Measurements from ENCODE around the gene MTA3. TPM values are rescaled to one million over a fixed set of nuclear protein-coding genes. Genes with fewer than 3 reads are reported as not detected.
"Not testable (repeated sequence)": the region's sequence is repeated elsewhere in the genome, so short reads cannot be mapped to it uniquely, and the experiment has no call there.

The MTA3 gene
- total RNA-seq, 2 donors from 2014 or later = 23.0 to 30.8 TPM

GRCh38 chr2:42726680-42727079, 158.2 kb downstream of the MTA3 start:
- no peaks in the 10 kb centered on the region for H3K27me3 ChIP-seq (replicated peaks; ENCODE audit: insufficient read depth)
- DNase-seq (ENCODE audit: low spot score) = no peak
- no peak overlapping the region for H3K4me3 ChIP-seq
- no peaks in the 10 kb centered on the region for H3K9me3 ChIP-seq
- ATAC-seq (ENCODE audit: insufficient number of reproducible peaks, low FRiP score, low read depth) = no peak
- no peaks in the 10 kb centered on the region for H3K36me3 ChIP-seq
- no peak overlapping the region for H3K27ac ChIP-seq
- peaks cover 0 to 20% of the 10 kb centered on the region in 2 donors for H3K4me1 ChIP-seq (ENCODE audit: control insufficient read depth in 1 of 2, low read depth in 2 of 2)
- no peak for TF ChIP-seq CTCF (IDR thresholded peaks at IDR 0.05)

DNA sequence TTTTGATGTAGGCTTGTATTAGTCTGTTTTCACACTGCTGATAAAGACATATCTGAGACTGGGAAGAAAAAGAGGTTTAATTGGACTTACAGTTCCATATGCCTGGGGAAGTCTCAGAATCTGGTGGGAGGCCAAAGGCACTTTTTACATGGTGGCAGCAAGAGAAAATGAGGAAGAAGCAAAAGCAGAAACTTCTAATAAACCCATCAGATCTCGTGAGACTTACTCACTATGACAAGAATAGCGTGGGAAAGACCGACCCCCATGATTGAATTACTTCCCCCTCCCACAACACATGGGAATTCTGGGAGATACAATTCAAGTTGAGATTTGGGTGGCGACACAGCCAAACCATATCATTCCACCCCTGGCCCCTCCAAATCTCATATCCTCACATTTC, 162.9 kb downstream of the MTA3 start:
- ATAC-seq (ENCODE audit: insufficient number of reproducible peaks, low FRiP score, low read depth) = not testable (repeated sequence)

GRCh38 chr2:42733852-42734251, 165.4 kb downstream of the MTA3 start:
- ATAC-seq (ENCODE audit: insufficient number of reproducible peaks, low FRiP score, low read depth) (no peak), DNase-seq (ENCODE audit: low spot score) (no peak)
- Histone ChIP-seq H3K4me3 (no peak overlapping the region), H3K36me3 (peaks cover 6% of the 10 kb centered on the region), H3K27me3 (replicated peaks; ENCODE audit: insufficient read depth) (no peaks in the 10 kb centered on the region), H3K9me3 (no peaks in the 10 kb centered on the region), H3K27ac (no peak overlapping the region), H3K4me1 (ENCODE audit: control insufficient read depth in 1 of 2, low read depth in 2 of 2) (peaks cover 0 to 4% of the 10 kb centered on the region in 2 donors)
- TF ChIP-seq CTCF (IDR thresholded peaks at IDR 0.05) = no peak

More for the DNA sequence above, 162.9 kb downstream of the MTA3 start:
- H3K27me3 ChIP-seq (replicated peaks; ENCODE audit: insufficient read depth); H3K4me1 ChIP-seq (ENCODE audit: control insufficient read depth in 1 of 2, low read depth in 2 of 2); H3K4me3 ChIP-seq; H3K27ac ChIP-seq; DNase-seq (ENCODE audit: low spot score); H3K9me3 ChIP-seq; H3K36me3 ChIP-seq: not testable (repeated sequence)

DNA sequence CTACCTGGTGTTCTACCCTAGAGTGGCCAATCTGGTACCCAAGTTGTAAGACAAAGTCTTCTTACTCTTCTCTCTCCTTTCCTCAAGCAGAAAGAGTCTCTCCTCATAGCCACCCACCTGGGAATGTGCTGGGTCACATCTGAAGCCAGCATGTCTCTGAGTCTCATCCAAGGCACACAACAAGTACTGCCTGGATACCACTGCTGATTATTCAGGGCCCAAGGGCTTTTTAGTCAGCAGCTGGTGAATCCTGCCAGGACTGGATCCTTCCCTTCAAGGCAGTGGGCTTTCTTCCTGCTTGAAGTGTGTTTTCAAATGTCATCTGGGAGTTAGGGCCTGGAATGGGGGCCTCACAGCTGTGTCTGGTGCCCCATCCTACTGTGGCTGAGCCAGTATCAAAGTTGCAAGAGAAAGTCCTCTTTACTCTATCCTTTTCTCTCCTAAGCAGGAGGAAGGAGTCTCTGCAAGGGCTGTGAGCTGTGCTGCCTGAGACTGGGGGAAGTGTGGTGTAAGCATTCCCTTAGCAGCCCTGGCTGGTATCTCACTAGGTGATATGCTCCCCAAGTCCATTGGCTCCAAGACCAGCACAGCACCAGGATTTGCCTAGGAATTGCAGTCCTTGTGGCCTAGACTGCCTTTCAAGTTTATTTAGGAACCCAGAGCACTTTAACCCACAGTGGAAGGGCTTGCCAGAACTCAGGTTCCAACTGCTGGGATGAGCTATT, 168.3 kb downstream of the MTA3 start:
- DNase-seq (ENCODE audit: low spot score) (no peak), ATAC-seq (ENCODE audit: insufficient number of reproducible peaks, low FRiP score, low read depth) (no peak)
- H3K4me1 ChIP-seq (ENCODE audit: control insufficient read depth in 1 of 2, low read depth in 2 of 2) = no peaks in the 10 kb centered on the region
- H3K9me3 ChIP-seq = no peaks in the 10 kb centered on the region
- no peak overlapping the region for H3K4me3 ChIP-seq
- no peaks in the 10 kb centered on the region for H3K27me3 ChIP-seq (replicated peaks; ENCODE audit: insufficient read depth)
- H3K27ac ChIP-seq = no peak overlapping the region
- H3K36me3 ChIP-seq = peaks cover 6% of the 10 kb centered on the region
- no peak for TF ChIP-seq CTCF (IDR thresholded peaks at IDR 0.05)

DNA sequence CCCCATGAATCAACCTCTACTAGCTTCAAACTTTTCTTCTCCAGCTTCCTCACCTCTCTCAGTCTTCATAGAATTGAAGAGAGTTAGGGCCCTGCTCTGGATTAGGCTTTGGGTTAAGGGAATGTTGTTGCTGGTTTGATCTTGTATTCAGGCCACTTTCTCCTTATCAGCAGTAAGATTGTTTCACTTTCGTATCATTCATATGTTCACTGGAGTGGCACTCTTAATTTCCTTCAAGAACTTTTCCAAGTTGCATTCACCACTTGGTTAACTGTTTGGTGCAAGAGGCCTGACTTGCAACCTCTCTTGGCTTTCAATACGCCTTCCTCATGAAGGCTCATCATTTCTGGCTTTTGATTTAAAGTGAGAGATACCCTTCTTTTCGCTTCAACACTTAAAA, 172.7 kb downstream of the MTA3 start:
- ATAC-seq (ENCODE audit: insufficient number of reproducible peaks, low FRiP score, low read depth) = no peak
- no peak for DNase-seq (ENCODE audit: low spot score)
- Histone ChIP-seq H3K4me1 (ENCODE audit: control insufficient read depth in 1 of 2, low read depth in 2 of 2) (no peaks in the 10 kb centered on the region), H3K4me3 (no peak overlapping the region), H3K9me3 (no peaks in the 10 kb centered on the region), H3K27me3 (replicated peaks; ENCODE audit: insufficient read depth) (no peaks in the 10 kb centered on the region), H3K36me3 (peaks cover 6% of the 10 kb centered on the region), H3K27ac (no peak overlapping the region)
- no peak for TF ChIP-seq CTCF (IDR thresholded peaks at IDR 0.05)
